Activated T-cell treated with anti-CD3 and anti-CD28 coated beads, Interleukin-2, amount 50 U/mL, for 24 hours (primary cell): Measurements from ENCODE around the gene NECTIN4.
A peak's percentile ranks its signal among the peaks of the same experiment; 100 is the strongest.
"Not testable (repeated sequence)": the region's sequence is repeated elsewhere in the genome, so short reads cannot be mapped to it uniquely, and the experiment has no call there.

Experiments used
- DNase-seq: peaks from one replicate; pipeline ENCODE4 v3.0.0-alpha.2; 2020
- H3K27ac Mint-ChIP-seq: 2 replicates; pipeline ENCODE4 v1.8.0; 2020; ENCODE audit warnings: mild to moderate bottlenecking, mixed read lengths
- H3K27me3 Mint-ChIP-seq: 2 replicates; pipeline ENCODE4 v1.8.0; 2020; ENCODE audit warnings: mixed read lengths
- H3K36me3 Mint-ChIP-seq: 2 replicates; pipeline ENCODE4 v1.8.0; 2020; ENCODE audit warnings: low read depth, mixed read lengths
- H3K4me1 Mint-ChIP-seq: 2 replicates; pipeline ENCODE4 v1.8.0; 2020; ENCODE audit warnings: low read depth, mixed read lengths
- H3K4me3 Mint-ChIP-seq: 2 replicates; pipeline ENCODE4 v1.8.0; 2020; ENCODE audit warnings: mild to moderate bottlenecking, moderate library complexity, mixed read lengths
- H3K9me3 Mint-ChIP-seq: 2 replicates; pipeline ENCODE4 v1.8.0; 2020; ENCODE audit warnings: mixed read lengths

NECTIN4 gene

GRCh38 chr1:161119092-161119903 lies 29.9 kb upstream of the NECTIN4 start:
- peak; percentile 68 for DNase-seq
- peak overlapping the region; percentile 92 for H3K27ac Mint-ChIP-seq
- no peaks in the 10 kb centered on the region for H3K9me3 Mint-ChIP-seq
- peak overlapping the region; percentile 97 for H3K4me3 Mint-ChIP-seq
- H3K27me3 Mint-ChIP-seq: no peaks in the 10 kb centered on the region
- peaks cover 70% of the 10 kb centered on the region for H3K4me1 Mint-ChIP-seq
- peaks cover 97% of the 10 kb centered on the region for H3K36me3 Mint-ChIP-seq

- Mint-ChIP-seq H3K27me3 (no peaks in the 10 kb centered on the region), H3K9me3 (no peaks in the 10 kb centered on the region), H3K36me3 (peaks cover 97% of the 10 kb centered on the region), H3K4me1 (peaks cover 83% of the 10 kb centered on the region), H3K27ac (peak within 1 kb of the TSS; percentile 92), H3K4me3 (peak within 1 kb of the TSS; percentile 97)
- DNase-seq: peak; percentile 93
These were observed 28.6 kb upstream of the NECTIN4 start, which contains the start of the genes NIT1 and PFDN2 for GRCh38 chr1:161117759-161118581. Gene NIT1 (plus strand): TSS chr1:161118105. CDS start chr1:161118177, 72 bp downstream. Gene PFDN2 (minus strand): TSS chr1:161118037. CDS start chr1:161118026, 11 bp downstream.

- not testable (repeated sequence) for H3K27me3 Mint-ChIP-seq, H3K9me3 Mint-ChIP-seq, DNase-seq
- H3K36me3 Mint-ChIP-seq: peaks cover 93% of the 10 kb centered on the region
- peaks cover 80% of the 10 kb centered on the region for H3K4me1 Mint-ChIP-seq
- peak overlapping the region; percentile 92 for H3K27ac Mint-ChIP-seq
- H3K4me3 Mint-ChIP-seq: peak overlapping the region; percentile 97
These were observed 26.6 kb upstream of the NECTIN4 start for GRCh38 chr1:161115961-161116360.

- Mint-ChIP-seq H3K27me3 (no peaks in the 10 kb centered on the region), H3K4me3 (peak overlapping the region; percentile 97), H3K9me3 (no peaks in the 10 kb centered on the region), H3K27ac (peak overlapping the region; percentile 92), H3K36me3 (peaks cover 91% of the 10 kb centered on the region), H3K4me1 (peaks cover 75% of the 10 kb centered on the region)
- no peak for DNase-seq
These were observed 25.9 kb upstream of the NECTIN4 start for GRCh38 chr1:161115132-161115711.

- Mint-ChIP-seq H3K4me3 (peak overlapping the region; percentile 97), H3K36me3 (peaks cover 90% of the 10 kb centered on the region), H3K4me1 (peaks cover 68% of the 10 kb centered on the region), H3K27ac (peak overlapping the region; percentile 92), H3K27me3 (no peaks in the 10 kb centered on the region), H3K9me3 (no peaks in the 10 kb centered on the region)
- DNase-seq: no peak
These were observed 25.2 kb upstream of the NECTIN4 start for GRCh38 chr1:161114556-161114955.

GRCh38 chr1:161113915-161114314 lies 24.6 kb upstream of the NECTIN4 start:
- peaks cover 91% of the 10 kb centered on the region for H3K36me3 Mint-ChIP-seq
- H3K27me3 Mint-ChIP-seq: no peaks in the 10 kb centered on the region
- H3K27ac Mint-ChIP-seq: peak overlapping the region; percentile 78
- peak overlapping the region; percentile 12 for H3K4me3 Mint-ChIP-seq
- peaks cover 66% of the 10 kb centered on the region for H3K4me1 Mint-ChIP-seq
- no peaks in the 10 kb centered on the region for H3K9me3 Mint-ChIP-seq
- no peak for DNase-seq

GRCh38 chr1:161111527-161111926 lies 22.2 kb upstream of the NECTIN4 start:
- peaks cover 57% of the 10 kb centered on the region for H3K4me1 Mint-ChIP-seq
- H3K9me3 Mint-ChIP-seq: no peaks in the 10 kb centered on the region
- DNase-seq: no peak
- no peaks in the 10 kb centered on the region for H3K27me3 Mint-ChIP-seq
- peak overlapping the region; percentile 1 for H3K4me3 Mint-ChIP-seq
- peaks cover 83% of the 10 kb centered on the region for H3K36me3 Mint-ChIP-seq
- H3K27ac Mint-ChIP-seq: peak overlapping the region; percentile 75

- Mint-ChIP-seq H3K9me3 (no peaks in the 10 kb centered on the region), H3K4me1 (peaks cover 56% of the 10 kb centered on the region), H3K27me3 (no peaks in the 10 kb centered on the region), H3K36me3 (peaks cover 83% of the 10 kb centered on the region), H3K27ac (peak overlapping the region; percentile 75), H3K4me3 (no peak overlapping the region)
- DNase-seq: no peak
These were observed 21.8 kb upstream of the NECTIN4 start for GRCh38 chr1:161111117-161111516.

- Mint-ChIP-seq H3K9me3 (no peaks in the 10 kb centered on the region), H3K27ac (no peak overlapping the region)
These were observed 17.1 kb upstream of the NECTIN4 start for GRCh38 chr1:161106431-161106830.

GRCh38 chr1:161100556-161100955 lies 11.2 kb upstream of the NECTIN4 start:
- H3K4me3 Mint-ChIP-seq: no peak overlapping the region
- no peak for DNase-seq
- H3K9me3 Mint-ChIP-seq: no peaks in the 10 kb centered on the region
- H3K27me3 Mint-ChIP-seq: no peaks in the 10 kb centered on the region
- H3K27ac Mint-ChIP-seq: no peak overlapping the region
- H3K36me3 Mint-ChIP-seq: peaks cover 60% of the 10 kb centered on the region
- peaks cover 46% of the 10 kb centered on the region for H3K4me1 Mint-ChIP-seq

More at GRCh38 chr1:161106431-161106830, 17.1 kb upstream of the NECTIN4 start:
- Mint-ChIP-seq H3K36me3 (peaks cover 80% of the 10 kb centered on the region), H3K4me3 (no peak overlapping the region), H3K27me3 (no peaks in the 10 kb centered on the region), H3K4me1 (peaks cover 29% of the 10 kb centered on the region)
- DNase-seq: no peak

- no peaks in the 10 kb centered on the region for H3K9me3 Mint-ChIP-seq
- H3K4me1 Mint-ChIP-seq: peaks cover 45% of the 10 kb centered on the region
- H3K27me3 Mint-ChIP-seq: no peaks in the 10 kb centered on the region
- H3K4me3 Mint-ChIP-seq: peak overlapping the region; percentile 52
- peak overlapping the region; percentile 41 for H3K27ac Mint-ChIP-seq
- no peak for DNase-seq
- H3K36me3 Mint-ChIP-seq: peaks cover 51% of the 10 kb centered on the region
These were observed 9.9 kb upstream of the NECTIN4 start for GRCh38 chr1:161099090-161099802.

- Mint-ChIP-seq H3K9me3 (no peaks in the 10 kb centered on the region), H3K4me3 (peak within 1 kb of the TSS; percentile 73), H3K36me3 (peaks cover 44% of the 10 kb centered on the region), H3K27me3 (no peaks in the 10 kb centered on the region), H3K27ac (peak within 1 kb of the TSS; percentile 82), H3K4me1 (peaks cover 48% of the 10 kb centered on the region)
- peak; percentile 76 for DNase-seq
These were observed 9.1 kb upstream of the NECTIN4 start, which contains the start of gene KLHDC9 for GRCh38 chr1:161098210-161099068. Gene KLHDC9 (plus strand): TSS chr1:161098361. CDS start chr1:161098536, 175 bp downstream.

GRCh38 chr1:161096530-161096929 lies 7.2 kb upstream of the NECTIN4 start:
- peaks cover 67% of the 10 kb centered on the region for H3K4me1 Mint-ChIP-seq
- H3K27me3 Mint-ChIP-seq: no peaks in the 10 kb centered on the region
- H3K9me3 Mint-ChIP-seq: no peaks in the 10 kb centered on the region
- no peak overlapping the region for H3K4me3 Mint-ChIP-seq
- H3K27ac Mint-ChIP-seq: no peak overlapping the region
- DNase-seq: no peak
- peaks cover 27% of the 10 kb centered on the region for H3K36me3 Mint-ChIP-seq
